ENCODE measurements around the gene SNX30.

The SNX30 gene

GRCh38 chr9:112794731-112795130 is 44.2 kb downstream of the SNX30 start (continued):
- no peak for TF ChIP-seq REST (tag by site-specific recombination; IDR thresholded peaks at IDR 0.05)

GRCh38 chr9:112795921-112796320 is 45.4 kb downstream of the SNX30 start:
- Histone ChIP-seq H3K36me3 (ENCODE audit: control insufficient read depth in 2 of 2, insufficient read depth in 1 of 2, low read length in 2 of 2) (no peaks in the 10 kb centered on the region), H3K27ac (ENCODE audit: extremely low read depth, low read depth, low read length) (no peak overlapping the region), H3K4me1 (ENCODE audit: control insufficient read depth, insufficient read depth, low read length) (no peaks in the 10 kb centered on the region), H3K4me3 (ENCODE audit: low read depth, low read length) (no peak overlapping the region), H3K9me3 (ENCODE audit: control insufficient read depth, insufficient read depth, low read depth, low read length) (no peaks in the 10 kb centered on the region)
- POLR2A ChIA-PET: no interaction called here
- CTCF ChIA-PET: interaction anchor here (0.6 to 0.9 kb wide), 2 partner anchors 10 to 47 kb away, joined by 5 read pairs; no protein-coding TSS in a partner anchor
- no peak for TF ChIP-seq ZNF571 (tag by site-specific recombination; IDR thresholded peaks at IDR 0.05)
- no peak for TF ChIP-seq ZNF548 (tag by site-specific recombination; IDR thresholded peaks at IDR 0.05)
- no peak for TF ChIP-seq ZFP37 (tag by site-specific recombination; IDR thresholded peaks at IDR 0.05)
- TF ChIP-seq ZSCAN4 (tag by site-specific recombination; IDR thresholded peaks at IDR 0.05): no peak
- no peak for TF ChIP-seq ZBTB48 (tag by site-specific recombination; IDR thresholded peaks at IDR 0.05)
- TF ChIP-seq ZNF777 (tag by site-specific recombination; IDR thresholded peaks at IDR 0.05; ENCODE audit: borderline replicate concordance): no peak
- TF ChIP-seq, protein P1, sequence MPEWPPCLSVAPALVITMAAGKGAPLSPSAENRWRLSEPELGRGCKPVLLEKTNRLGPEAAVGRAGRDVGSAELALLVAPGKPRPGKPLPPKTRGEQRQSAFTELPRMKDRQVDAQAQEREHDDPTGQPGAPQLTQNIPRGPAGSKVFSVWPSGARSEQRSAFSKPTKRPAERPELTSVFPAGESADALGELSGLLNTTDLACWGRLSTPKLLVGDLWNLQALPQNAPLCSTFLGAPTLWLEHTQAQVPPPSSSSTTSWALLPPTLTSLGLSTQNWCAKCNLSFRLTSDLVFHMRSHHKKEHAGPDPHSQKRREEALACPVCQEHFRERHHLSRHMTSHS (tag by site-specific recombination; IDR thresholded peaks at IDR 0.05): no peak
- TF ChIP-seq, protein P2, sequence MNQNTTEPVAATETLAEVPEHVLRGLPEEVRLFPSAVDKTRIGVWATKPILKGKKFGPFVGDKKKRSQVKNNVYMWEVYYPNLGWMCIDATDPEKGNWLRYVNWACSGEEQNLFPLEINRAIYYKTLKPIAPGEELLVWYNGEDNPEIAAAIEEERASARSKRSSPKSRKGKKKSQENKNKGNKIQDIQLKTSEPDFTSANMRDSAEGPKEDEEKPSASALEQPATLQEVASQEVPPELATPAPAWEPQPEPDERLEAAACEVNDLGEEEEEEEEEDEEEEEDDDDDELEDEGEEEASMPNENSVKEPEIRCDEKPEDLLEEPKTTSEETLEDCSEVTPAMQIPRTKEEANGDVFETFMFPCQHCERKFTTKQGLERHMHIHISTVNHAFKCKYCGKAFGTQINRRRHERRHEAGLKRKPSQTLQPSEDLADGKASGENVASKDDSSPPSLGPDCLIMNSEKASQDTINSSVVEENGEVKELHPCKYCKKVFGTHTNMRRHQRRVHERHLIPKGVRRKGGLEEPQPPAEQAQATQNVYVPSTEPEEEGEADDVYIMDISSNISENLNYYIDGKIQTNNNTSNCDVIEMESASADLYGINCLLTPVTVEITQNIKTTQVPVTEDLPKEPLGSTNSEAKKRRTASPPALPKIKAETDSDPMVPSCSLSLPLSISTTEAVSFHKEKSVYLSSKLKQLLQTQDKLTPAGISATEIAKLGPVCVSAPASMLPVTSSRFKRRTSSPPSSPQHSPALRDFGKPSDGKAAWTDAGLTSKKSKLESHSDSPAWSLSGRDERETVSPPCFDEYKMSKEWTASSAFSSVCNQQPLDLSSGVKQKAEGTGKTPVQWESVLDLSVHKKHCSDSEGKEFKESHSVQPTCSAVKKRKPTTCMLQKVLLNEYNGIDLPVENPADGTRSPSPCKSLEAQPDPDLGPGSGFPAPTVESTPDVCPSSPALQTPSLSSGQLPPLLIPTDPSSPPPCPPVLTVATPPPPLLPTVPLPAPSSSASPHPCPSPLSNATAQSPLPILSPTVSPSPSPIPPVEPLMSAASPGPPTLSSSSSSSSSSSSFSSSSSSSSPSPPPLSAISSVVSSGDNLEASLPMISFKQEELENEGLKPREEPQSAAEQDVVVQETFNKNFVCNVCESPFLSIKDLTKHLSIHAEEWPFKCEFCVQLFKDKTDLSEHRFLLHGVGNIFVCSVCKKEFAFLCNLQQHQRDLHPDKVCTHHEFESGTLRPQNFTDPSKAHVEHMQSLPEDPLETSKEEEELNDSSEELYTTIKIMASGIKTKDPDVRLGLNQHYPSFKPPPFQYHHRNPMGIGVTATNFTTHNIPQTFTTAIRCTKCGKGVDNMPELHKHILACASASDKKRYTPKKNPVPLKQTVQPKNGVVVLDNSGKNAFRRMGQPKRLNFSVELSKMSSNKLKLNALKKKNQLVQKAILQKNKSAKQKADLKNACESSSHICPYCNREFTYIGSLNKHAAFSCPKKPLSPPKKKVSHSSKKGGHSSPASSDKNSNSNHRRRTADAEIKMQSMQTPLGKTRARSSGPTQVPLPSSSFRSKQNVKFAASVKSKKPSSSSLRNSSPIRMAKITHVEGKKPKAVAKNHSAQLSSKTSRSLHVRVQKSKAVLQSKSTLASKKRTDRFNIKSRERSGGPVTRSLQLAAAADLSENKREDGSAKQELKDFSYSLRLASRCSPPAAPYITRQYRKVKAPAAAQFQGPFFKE (tag by site-specific recombination; IDR thresholded peaks at IDR 0.05; ENCODE audit: borderline replicate concordance): no peak
- no peak for TF ChIP-seq MYNN (tag by site-specific recombination; IDR thresholded peaks at IDR 0.05; ENCODE audit: borderline replicate concordance)
- TF ChIP-seq, protein P3, sequence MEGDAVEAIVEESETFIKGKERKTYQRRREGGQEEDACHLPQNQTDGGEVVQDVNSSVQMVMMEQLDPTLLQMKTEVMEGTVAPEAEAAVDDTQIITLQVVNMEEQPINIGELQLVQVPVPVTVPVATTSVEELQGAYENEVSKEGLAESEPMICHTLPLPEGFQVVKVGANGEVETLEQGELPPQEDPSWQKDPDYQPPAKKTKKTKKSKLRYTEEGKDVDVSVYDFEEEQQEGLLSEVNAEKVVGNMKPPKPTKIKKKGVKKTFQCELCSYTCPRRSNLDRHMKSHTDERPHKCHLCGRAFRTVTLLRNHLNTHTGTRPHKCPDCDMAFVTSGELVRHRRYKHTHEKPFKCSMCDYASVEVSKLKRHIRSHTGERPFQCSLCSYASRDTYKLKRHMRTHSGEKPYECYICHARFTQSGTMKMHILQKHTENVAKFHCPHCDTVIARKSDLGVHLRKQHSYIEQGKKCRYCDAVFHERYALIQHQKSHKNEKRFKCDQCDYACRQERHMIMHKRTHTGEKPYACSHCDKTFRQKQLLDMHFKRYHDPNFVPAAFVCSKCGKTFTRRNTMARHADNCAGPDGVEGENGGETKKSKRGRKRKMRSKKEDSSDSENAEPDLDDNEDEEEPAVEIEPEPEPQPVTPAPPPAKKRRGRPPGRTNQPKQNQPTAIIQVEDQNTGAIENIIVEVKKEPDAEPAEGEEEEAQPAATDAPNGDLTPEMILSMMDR (tag by site-specific recombination; IDR thresholded peaks at IDR 0.05): no peak
- TF ChIP-seq, protein P4, sequence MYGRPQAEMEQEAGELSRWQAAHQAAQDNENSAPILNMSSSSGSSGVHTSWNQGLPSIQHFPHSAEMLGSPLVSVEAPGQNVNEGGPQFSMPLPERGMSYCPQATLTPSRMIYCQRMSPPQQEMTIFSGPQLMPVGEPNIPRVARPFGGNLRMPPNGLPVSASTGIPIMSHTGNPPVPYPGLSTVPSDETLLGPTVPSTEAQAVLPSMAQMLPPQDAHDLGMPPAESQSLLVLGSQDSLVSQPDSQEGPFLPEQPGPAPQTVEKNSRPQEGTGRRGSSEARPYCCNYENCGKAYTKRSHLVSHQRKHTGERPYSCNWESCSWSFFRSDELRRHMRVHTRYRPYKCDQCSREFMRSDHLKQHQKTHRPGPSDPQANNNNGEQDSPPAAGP (tag by site-specific recombination; IDR thresholded peaks at IDR 0.05): no peak

Measured in HEK293 (cell line).